Endothelial cell of umbilical vein (primary cell): Measurements from ENCODE around the gene RAB20. TPM values are rescaled to one million over a fixed set of nuclear protein-coding genes. Genes with fewer than 3 reads are reported as not detected.

Experiments
- BruUV-seq: library from RNA; stranded (reverse); fragments of 400-500 nt; replicated peaks from 2 replicates; lab custom pipeline; 2021; lab: Mats Ljungman, UMichigan
- CTCF ChIA-PET: fragments of 300-600, 350-600 bp; sonication (Branson Sonifier 250); formaldehyde crosslinking; loops from one replicate; lab custom pipeline; 2021; ENCODE audit warnings: antibody characterized with exemption, inconsistent platforms; lab: Charles Lee
- POLR2A ChIA-PET: fragments of 300-600, 350-600 bp; sonication (Branson Sonifier 250); formaldehyde crosslinking; loops from one replicate; lab custom pipeline; 2021; ENCODE audit warnings: antibody characterized with exemption, inconsistent platforms; lab: Charles Lee
- DNase-seq: peaks from one replicate; pipeline ENCODE4 v3.0.0-alpha.2; 2011; ENCODE audit warnings: low read depth, low spot score
- FAIRE-seq: peaks from 2 replicates; lab custom pipeline; 2011; peaks lifted over from hg19 to GRCh38; lab: Jason Lieb, UNC
- H2AFZ ChIP-seq: 2 replicates; pipeline ENCODE4 v1.6.0; 2012; ENCODE audit warnings: low read depth, low read length, control low read depth, inconsistent platforms
- H3K27ac ChIP-seq: 2 replicates; pipeline ENCODE4 v1.5.1; 2011; ENCODE audit warnings: low read depth, mild to moderate bottlenecking, control low read depth, low read length, moderate library complexity; ENCODE audit not compliant: insufficient read depth
- H3K27me3 ChIP-seq, 2 experiments: 2 replicates each; pipeline versions ENCODE4 v1.6.0 to v1.6.1; 2011; ENCODE audit warnings: low read length in 2 of 2, mixed read lengths in 1 of 2; ENCODE audit not compliant: control insufficient read depth in 2 of 2, insufficient read depth in 2 of 2
- H3K36me3 ChIP-seq, 2 experiments: 2 replicates in 1 of 2; 3 replicates in 1 of 2; pipeline ENCODE4 v1.5.1; 2011; ENCODE audit warnings: low read length in 2 of 2, mild to moderate bottlenecking in 1 of 2, moderate library complexity in 1 of 2; ENCODE audit not compliant: control insufficient read depth in 2 of 2, insufficient read depth in 2 of 2; ENCODE audit errors: extremely low read depth in 1 of 2
- H3K4me1 ChIP-seq: 3 replicates; pipeline ENCODE4 v1.5.1; 2011; ENCODE audit warnings: mild to moderate bottlenecking, low read length; ENCODE audit not compliant: control insufficient read depth, insufficient read depth; ENCODE audit errors: extremely low read depth
- H3K4me2 ChIP-seq: 2 replicates; pipeline ENCODE4 v1.6.1; 2011; ENCODE audit warnings: low read length, control low read depth, mixed read lengths; ENCODE audit not compliant: insufficient read depth
- H3K4me3 ChIP-seq, 3 experiments: fragments of 200-600 bp in 1 of 3; sonication (generic), shearing (Covaris generic) in 1 of 3; replicated peaks in 1 of 3; 2 replicates each; pipeline ENCODE4 v1.5.1; 2011 to 2016; ENCODE audit warnings: control low read depth in 3 of 3, low read length in 3 of 3, mild to moderate bottlenecking in 2 of 3, inconsistent platforms in 1 of 3, low read depth in 1 of 3, moderate library complexity in 1 of 3; ENCODE audit not compliant: insufficient read depth in 1 of 3
- H3K79me2 ChIP-seq: 2 replicates; pipeline ENCODE4 v1.6.0; 2012; ENCODE audit warnings: low read length, inconsistent platforms; ENCODE audit not compliant: control insufficient read depth, insufficient read depth
- H3K9ac ChIP-seq: replicated peaks from 2 replicates; pipeline ENCODE3; 2011; ENCODE audit warnings: low read length, control low read depth; ENCODE audit not compliant: insufficient read depth; ENCODE audit errors: extremely low read depth
- H3K9me1 ChIP-seq: replicated peaks from 3 replicates; pipeline ENCODE4 v1.6.0; 2011; ENCODE audit warnings: mild to moderate bottlenecking, low read length; ENCODE audit not compliant: control insufficient read depth, insufficient read depth; ENCODE audit errors: extremely low read depth
- H3K9me3 ChIP-seq: replicated peaks from 2 replicates; pipeline ENCODE4 v1.5.1; 2012; ENCODE audit warnings: low read length, inconsistent platforms; ENCODE audit not compliant: control insufficient read depth, insufficient read depth
- H4K20me1 ChIP-seq: replicated peaks from 2 replicates; pipeline ENCODE3; 2011; ENCODE audit warnings: mild to moderate bottlenecking, low read length; ENCODE audit not compliant: control insufficient read depth, insufficient read depth; ENCODE audit errors: extremely low read depth
- EZH2 ChIP-seq: IDR thresholded peaks from 2 replicates; pipeline ENCODE4 v1.6.1; 2012; ENCODE audit warnings: borderline replicate concordance, low read depth, mild to moderate bottlenecking, moderate library complexity, low read length, inconsistent platforms; ENCODE audit not compliant: severe bottlenecking
- FOS ChIP-seq: IDR thresholded peaks from 2 replicates; pipeline ENCODE4 v1.6.1; 2011; ENCODE audit warnings: mild to moderate bottlenecking, low read length, moderate library complexity, borderline replicate concordance; ENCODE audit not compliant: insufficient read depth
- GATA2 ChIP-seq: IDR thresholded peaks from 2 replicates; pipeline ENCODE4 v1.7.0; 2011; ENCODE audit warnings: low read depth, mild to moderate bottlenecking, moderate library complexity, mixed read lengths, low read length; ENCODE audit not compliant: insufficient read length, insufficient read depth
- JUN ChIP-seq: IDR thresholded peaks from 2 replicates; pipeline ENCODE4 v1.6.1; 2011; ENCODE audit warnings: borderline replicate concordance, low read depth; ENCODE audit not compliant: insufficient read length, insufficient read depth
- MYC ChIP-seq: IDR thresholded peaks from one replicate; pipeline ENCODE4 v1.6.1; 2011; ENCODE audit warnings: mild to moderate bottlenecking, low read depth, low read length
- POLR2A ChIP-seq: IDR thresholded peaks from 2 replicates; pipeline ENCODE4 v1.6.1; 2012; ENCODE audit warnings: low read depth, mild to moderate bottlenecking, control low read depth, low read length
- POLR2AphosphoS5 ChIP-seq: IDR thresholded peaks from 2 replicates; pipeline ENCODE4 v1.6.1; 2012; ENCODE audit warnings: low read depth, mild to moderate bottlenecking, control low read depth, low read length, moderate library complexity; ENCODE audit not compliant: insufficient read depth
- dilution Hi-C: fragments of 300-500 bp; cut with MboI; formaldehyde crosslinking; loops from one replicate; pipeline ENCODE4 v1.15.0; 2019; ENCODE audit warnings: low sequenced_read_pairs; ENCODE audit not compliant: extremely low pct_ligation_motif_present
- intact Hi-C: fragments of 100-400 bp; cut with micrococcal nuclease; formaldehyde crosslinking; loops from one replicate; pipeline ENCODE4 v1.10.0; 2022
- polyA plus RNA-seq, 4 experiments: library from polyadenylated mRNA; depleted of rRNA in 3 of 4; stranded (reverse) in 3 of 4; unstranded in 1 of 4; fragments of >200 nt; gene quantifications; 2 replicates each; pipeline versions ENCODE4 v1.2.1 to v1.2.3, GENCODE V29; 2011 to 2012; ENCODE audit warnings: missing spikeins in 1 of 4
- total RNA-seq: library from RNA; stranded (reverse); gene quantifications from 2 replicates; pipeline ENCODE4 v1.2.3, GENCODE V29; 2021
- TF ChIP-seq, protein P1 (sequence below), 2 donors: IDR thresholded peaks; 1 replicate in 1 of 2; 2 replicates in 1 of 2; pipeline ENCODE4 v1.5.1; 2011; ENCODE audit warnings: low read length in 2 of 2, mild to moderate bottlenecking in 2 of 2, moderate library complexity in 2 of 2, control low read depth in 1 of 2, inconsistent platforms in 1 of 2, low read depth in 1 of 2; ENCODE audit not compliant: insufficient read depth in 1 of 2; ENCODE audit errors: extremely low read depth in 1 of 2
- TF ChIP-seq, protein P2 (sequence below): IDR thresholded peaks from 2 replicates; pipeline ENCODE4 v1.6.1; 2011; ENCODE audit not compliant: insufficient read depth, insufficient read length

RAB20 gene
- total and polyA plus RNA-seq, 2 donors (not counting 3 experiments of a cell fraction or from before 2014, with no cell fraction given), result 1.3 to 1.7 TPM

DNA sequence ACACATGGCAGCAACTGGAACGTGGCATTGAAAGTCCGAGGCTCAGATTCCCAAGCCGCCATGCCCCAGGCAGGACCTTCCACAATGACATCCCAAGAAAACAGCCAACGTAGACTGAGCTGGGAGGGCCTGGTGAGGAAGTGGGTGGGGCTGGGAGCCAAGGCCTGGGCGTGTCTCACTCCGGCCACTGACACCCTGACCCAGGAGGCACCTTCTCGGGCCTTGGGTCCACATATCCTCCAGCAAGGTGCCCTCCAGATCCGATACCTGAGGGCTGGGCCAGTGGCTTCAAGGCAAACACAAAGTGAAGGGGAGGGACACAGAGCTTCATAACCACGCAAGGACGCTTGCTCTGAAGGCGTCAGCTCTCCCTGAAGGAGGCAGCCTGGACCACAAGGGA is 43.0 kb downstream of the RAB20 start:
- Histone ChIP-seq H3K4me1 (no peaks in the 10 kb centered on the region), H3K4me3 (no peak overlapping the region), H3K27ac (no peak overlapping the region), H3K9me3 (no peaks in the 10 kb centered on the region), H3K79me2 (no peaks in the 10 kb centered on the region), H4K20me1 (no peaks in the 10 kb centered on the region), H3K9me1 (no peaks in the 10 kb centered on the region), H2AFZ (no peak overlapping the region), H3K4me2 (no peak overlapping the region), H3K9ac (no peak overlapping the region), H3K36me3 (peaks cover 1 to 4% of the 10 kb centered on the region in 2 experiments), H3K27me3 (no peaks in the 10 kb centered on the region)
- no peak for DNase-seq
- CTCF ChIA-PET, result interaction anchor here (1.0 to 1.4 kb wide), 2 partner anchors 9 to 13 kb away, joined by 3 to 5 read pairs; no protein-coding TSS in a partner anchor
- BruUV-seq, result no TSS peak
- dilution Hi-C loops (no loop called here), intact Hi-C loops (loop anchor here (1.0 kb wide), 1 partner anchor 43 kb away; no protein-coding TSS in a partner anchor)
- POLR2A ChIA-PET, result interaction anchor here (0.7 kb wide), 1 partner anchor 271 kb away, joined by 4 read pairs; no protein-coding TSS in a partner anchor
- TF ChIP-seq, protein P1, sequence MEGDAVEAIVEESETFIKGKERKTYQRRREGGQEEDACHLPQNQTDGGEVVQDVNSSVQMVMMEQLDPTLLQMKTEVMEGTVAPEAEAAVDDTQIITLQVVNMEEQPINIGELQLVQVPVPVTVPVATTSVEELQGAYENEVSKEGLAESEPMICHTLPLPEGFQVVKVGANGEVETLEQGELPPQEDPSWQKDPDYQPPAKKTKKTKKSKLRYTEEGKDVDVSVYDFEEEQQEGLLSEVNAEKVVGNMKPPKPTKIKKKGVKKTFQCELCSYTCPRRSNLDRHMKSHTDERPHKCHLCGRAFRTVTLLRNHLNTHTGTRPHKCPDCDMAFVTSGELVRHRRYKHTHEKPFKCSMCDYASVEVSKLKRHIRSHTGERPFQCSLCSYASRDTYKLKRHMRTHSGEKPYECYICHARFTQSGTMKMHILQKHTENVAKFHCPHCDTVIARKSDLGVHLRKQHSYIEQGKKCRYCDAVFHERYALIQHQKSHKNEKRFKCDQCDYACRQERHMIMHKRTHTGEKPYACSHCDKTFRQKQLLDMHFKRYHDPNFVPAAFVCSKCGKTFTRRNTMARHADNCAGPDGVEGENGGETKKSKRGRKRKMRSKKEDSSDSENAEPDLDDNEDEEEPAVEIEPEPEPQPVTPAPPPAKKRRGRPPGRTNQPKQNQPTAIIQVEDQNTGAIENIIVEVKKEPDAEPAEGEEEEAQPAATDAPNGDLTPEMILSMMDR (IDR thresholded peaks at IDR 0.05; ENCODE audit: extremely low read depth in 1 of 2, insufficient read depth in 1 of 2, low read depth in 1 of 2, low read length in 2 of 2), result no peak
- no peak for TF ChIP-seq GATA2
- TF ChIP-seq MYC, result no peak
- TF ChIP-seq, protein P2, sequence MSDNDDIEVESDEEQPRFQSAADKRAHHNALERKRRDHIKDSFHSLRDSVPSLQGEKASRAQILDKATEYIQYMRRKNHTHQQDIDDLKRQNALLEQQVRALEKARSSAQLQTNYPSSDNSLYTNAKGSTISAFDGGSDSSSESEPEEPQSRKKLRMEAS, result no peak
- no peak for TF ChIP-seq POLR2AphosphoS5
- no peak for TF ChIP-seq JUN
- no peak for TF ChIP-seq POLR2A
- TF ChIP-seq EZH2, result no peak
- TF ChIP-seq FOS, result no peak
- no peak for FAIRE-seq
